HL-60 (cell line): ENCODE measurements around the gene PARP16.

ENCODE experiments used
- DNase-seq, 2 experiments: peaks; one replicate each; pipeline ENCODE4 v3.0.0-alpha.2; 2010 to 2020; ENCODE audit warnings: low read depth in 1 of 2, low spot score in 1 of 2
- H3K27ac ChIP-seq: fragments of 250-450 bp; sonication (Bioruptor Pico); replicated peaks from 2 replicates; pipeline ENCODE4 v1.5.1; 2020; ENCODE audit warnings: mild to moderate bottlenecking, moderate library complexity
- H3K27me3 ChIP-seq: fragments of 250-450 bp; sonication (Bioruptor Pico); 2 replicates; pipeline ENCODE4 v1.5.1; 2021; ENCODE audit warnings: mild to moderate bottlenecking, moderate library complexity; ENCODE audit not compliant: insufficient read depth, poor library complexity, severe bottlenecking
- H3K4me3 ChIP-seq: replicated peaks from 2 replicates; pipeline ENCODE4 v1.5.1; 2011; ENCODE audit warnings: mild to moderate bottlenecking, control low read depth, low read length; ENCODE audit not compliant: insufficient read depth
- CTCF ChIP-seq: IDR thresholded peaks from one replicate; pipeline ENCODE4 v1.5.1; 2011; ENCODE audit warnings: low read length, control low read depth, inconsistent platforms; ENCODE audit not compliant: insufficient read depth
- GABPA ChIP-seq: IDR thresholded peaks from 2 replicates; pipeline ENCODE4 v1.6.1; 2012; ENCODE audit warnings: low read depth
- POLR2AphosphoS5 ChIP-seq: IDR thresholded peaks from 2 replicates; pipeline ENCODE4 v1.6.1; 2012; ENCODE audit warnings: low read depth
- SPI1 ChIP-seq: IDR thresholded peaks from 2 replicates; pipeline ENCODE4 v1.6.1; 2012; ENCODE audit warnings: low read depth, mild to moderate bottlenecking, borderline replicate concordance
- TF ChIP-seq, protein P1 (sequence below): IDR thresholded peaks from 2 replicates; pipeline ENCODE4 v1.6.1; 2012; ENCODE audit warnings: low read depth; ENCODE audit not compliant: insufficient replicate concordance

The PARP16 gene

DNA sequence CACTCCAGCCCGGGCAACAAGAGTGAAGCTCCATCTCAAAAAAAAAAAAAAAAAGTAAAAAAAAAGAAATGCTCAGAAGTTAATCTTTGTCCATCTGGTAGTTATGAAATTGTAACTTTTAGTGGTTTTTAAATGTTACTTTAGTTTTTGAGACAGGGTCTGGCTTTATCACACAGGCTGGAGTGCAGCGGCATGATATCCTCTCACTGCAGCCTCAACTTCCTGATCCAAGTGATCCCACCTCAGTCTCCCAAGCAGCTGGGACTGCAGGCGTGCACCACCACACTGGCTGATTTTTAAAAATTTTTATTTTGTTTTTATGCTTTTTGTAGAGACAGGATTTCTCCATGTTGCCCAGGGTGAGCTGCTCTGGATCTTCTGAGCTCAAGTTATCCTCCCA, 19.1 kb upstream of the PARP16 start:
- no peak for DNase-seq
- no peak for TF ChIP-seq SPI1
- TF ChIP-seq GABPA: no peak
- H3K4me3 ChIP-seq: no peak overlapping the region

GRCh38 chr15:65305150-65305758, 18.6 kb upstream of the PARP16 start:
- H3K27me3 ChIP-seq: no peaks in the 10 kb centered on the region
- no peak overlapping the region for H3K4me3 ChIP-seq
- no peak for DNase-seq
- no peak for TF ChIP-seq POLR2AphosphoS5
- no peak for TF ChIP-seq GABPA
- TF ChIP-seq, protein P1, sequence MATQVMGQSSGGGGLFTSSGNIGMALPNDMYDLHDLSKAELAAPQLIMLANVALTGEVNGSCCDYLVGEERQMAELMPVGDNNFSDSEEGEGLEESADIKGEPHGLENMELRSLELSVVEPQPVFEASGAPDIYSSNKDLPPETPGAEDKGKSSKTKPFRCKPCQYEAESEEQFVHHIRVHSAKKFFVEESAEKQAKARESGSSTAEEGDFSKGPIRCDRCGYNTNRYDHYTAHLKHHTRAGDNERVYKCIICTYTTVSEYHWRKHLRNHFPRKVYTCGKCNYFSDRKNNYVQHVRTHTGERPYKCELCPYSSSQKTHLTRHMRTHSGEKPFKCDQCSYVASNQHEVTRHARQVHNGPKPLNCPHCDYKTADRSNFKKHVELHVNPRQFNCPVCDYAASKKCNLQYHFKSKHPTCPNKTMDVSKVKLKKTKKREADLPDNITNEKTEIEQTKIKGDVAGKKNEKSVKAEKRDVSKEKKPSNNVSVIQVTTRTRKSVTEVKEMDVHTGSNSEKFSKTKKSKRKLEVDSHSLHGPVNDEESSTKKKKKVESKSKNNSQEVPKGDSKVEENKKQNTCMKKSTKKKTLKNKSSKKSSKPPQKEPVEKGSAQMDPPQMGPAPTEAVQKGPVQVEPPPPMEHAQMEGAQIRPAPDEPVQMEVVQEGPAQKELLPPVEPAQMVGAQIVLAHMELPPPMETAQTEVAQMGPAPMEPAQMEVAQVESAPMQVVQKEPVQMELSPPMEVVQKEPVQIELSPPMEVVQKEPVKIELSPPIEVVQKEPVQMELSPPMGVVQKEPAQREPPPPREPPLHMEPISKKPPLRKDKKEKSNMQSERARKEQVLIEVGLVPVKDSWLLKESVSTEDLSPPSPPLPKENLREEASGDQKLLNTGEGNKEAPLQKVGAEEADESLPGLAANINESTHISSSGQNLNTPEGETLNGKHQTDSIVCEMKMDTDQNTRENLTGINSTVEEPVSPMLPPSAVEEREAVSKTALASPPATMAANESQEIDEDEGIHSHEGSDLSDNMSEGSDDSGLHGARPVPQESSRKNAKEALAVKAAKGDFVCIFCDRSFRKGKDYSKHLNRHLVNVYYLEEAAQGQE: no peak
- TF ChIP-seq CTCF: no peak
- no peak for TF ChIP-seq SPI1
- no peak overlapping the region; the same call in none of the 2 replicates for H3K27ac ChIP-seq

More for the DNA sequence above, 19.1 kb upstream of the PARP16 start:
- H3K27ac ChIP-seq: no peak overlapping the region
- no peaks in the 10 kb centered on the region for H3K27me3 ChIP-seq

DNA sequence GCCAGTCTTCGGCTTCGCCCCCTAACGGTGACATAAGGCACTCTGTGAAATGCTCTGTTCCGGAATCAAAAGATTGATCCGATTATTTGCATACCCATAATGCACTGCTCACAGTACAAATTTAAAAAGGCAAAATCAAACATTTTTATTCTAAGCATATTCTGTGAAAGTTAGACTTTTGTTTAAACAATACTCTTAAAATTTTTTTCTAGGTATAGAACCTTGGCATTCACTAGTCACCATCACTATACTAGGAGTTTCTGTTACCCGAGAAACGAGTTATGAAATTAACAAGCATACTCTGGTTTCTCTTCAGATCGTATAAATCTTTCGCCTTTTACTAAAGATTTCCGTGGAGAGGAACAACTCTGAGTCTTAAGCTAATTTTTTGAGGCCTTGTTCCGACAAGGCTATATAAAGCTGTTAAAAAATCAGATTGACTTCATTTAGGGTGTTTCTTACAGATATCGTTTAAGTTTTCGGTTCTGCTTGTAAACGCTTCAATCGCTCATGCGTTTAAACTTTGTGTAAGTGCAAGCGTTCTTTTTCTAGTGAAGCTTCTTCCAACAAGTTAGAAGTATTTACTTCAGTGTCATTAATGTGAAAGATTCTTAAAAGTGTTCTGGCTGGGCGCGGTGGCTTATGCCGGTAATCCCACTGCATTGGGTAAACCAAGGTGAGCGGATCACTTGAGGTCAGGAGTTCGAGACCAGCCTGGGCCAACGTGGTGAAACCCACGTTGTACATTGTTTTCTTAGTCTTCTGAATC, 17.9 kb upstream of the PARP16 start, which contains the start of gene RNU5B-1:
RNU5B-1 (plus strand) TSS at position 297 of the 769 bp plus-strand sequence.
- Histone ChIP-seq H3K27ac (peak within 1 kb of the TSS; percentile 99), H3K4me3 (peak within 1 kb of the TSS; percentile 34), H3K27me3 (no peaks in the 10 kb centered on the region)
- peak; percentile 36; the same call in 1 of the 2 replicates for TF ChIP-seq SPI1
- TF ChIP-seq, protein P1: no peak
- TF ChIP-seq CTCF: peak; percentile 95
- TF ChIP-seq POLR2AphosphoS5: peak; percentile 97
- peak; percentile 55; the same call in 1 of the 2 replicates for TF ChIP-seq GABPA
- DNase-seq: peak; percentile 63 to 89

DNA sequence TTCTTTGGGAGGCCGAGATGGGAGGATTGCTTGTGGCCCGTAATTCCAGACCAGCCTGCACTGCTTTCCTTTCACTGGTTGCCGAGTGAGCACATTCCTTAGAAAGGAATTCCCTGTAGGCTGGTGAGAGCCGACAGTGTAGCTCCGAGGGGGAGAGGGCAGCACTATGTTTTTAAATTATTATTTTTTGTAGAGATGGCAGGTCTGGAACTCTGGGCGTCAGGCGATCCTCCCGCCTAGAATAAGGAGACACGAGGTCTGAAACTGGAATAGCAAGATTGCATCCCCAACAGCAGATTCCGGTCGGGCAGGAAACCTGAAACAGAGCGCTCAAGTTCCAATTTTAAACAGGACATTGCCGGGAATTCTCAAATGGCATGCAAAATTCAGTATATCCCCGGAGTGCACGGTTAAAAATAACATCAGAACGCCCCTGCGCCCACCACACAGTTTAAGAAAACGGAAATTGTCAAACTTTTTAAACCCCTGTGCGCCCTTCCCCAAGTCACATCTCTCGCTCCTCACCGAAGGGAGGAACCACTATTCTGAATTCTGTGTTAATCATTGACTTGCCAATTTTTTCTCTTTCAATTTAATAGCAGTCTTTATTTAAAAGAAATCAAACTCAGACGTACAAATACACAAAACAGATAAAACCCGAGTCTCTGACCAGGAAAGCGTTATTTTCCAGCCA, 17.2 kb upstream of the PARP16 start:
- peak in 1 of 2 experiments; percentile 18 for DNase-seq
- H3K4me3 ChIP-seq: peak overlapping the region; percentile 34
- H3K27me3 ChIP-seq: no peaks in the 10 kb centered on the region
- H3K27ac ChIP-seq: peak overlapping the region; percentile 99
- TF ChIP-seq POLR2AphosphoS5 (no peak), GABPA (no peak), SPI1 (no peak), CTCF (no peak)
- TF ChIP-seq, protein P1: no peak
